Uterus (tissue), 4 donors: Measurements from ENCODE around the gene ANXA7. TPM values are rescaled to one million over a fixed set of nuclear protein-coding genes. Genes with fewer than 3 reads are reported as not detected.
A peak's percentile ranks its signal among the peaks of the same experiment; 100 is the strongest.

Source experiments
- DNase-seq, 2 donors: peaks; one replicate each; pipeline ENCODE4 v3.0.0-alpha.2; 2019 to 2020
- H3K27ac ChIP-seq, 2 donors: fragments of 200-600 bp; sonication (generic); 1 replicate in 1 of 2; 2 replicates in 1 of 2; pipeline ENCODE4 v1.5.1; 2016 to 2018
- H3K27me3 ChIP-seq, 2 donors: fragments of 200-600 bp; sonication (generic); one replicate each; pipeline ENCODE4 v1.5.1; 2018 to 2019; ENCODE audit warnings: control low read depth in 1 of 2
- H3K36me3 ChIP-seq, 2 donors: fragments of 200-600 bp; sonication (generic); one replicate each; pipeline ENCODE4 v1.5.1; 2019; ENCODE audit warnings: control low read depth in 1 of 2
- H3K4me1 ChIP-seq, 2 donors: fragments of 200-600 bp; sonication (generic); one replicate each; pipeline ENCODE4 v1.5.1; 2018 to 2019; ENCODE audit warnings: control low read depth in 1 of 2
- H3K4me3 ChIP-seq, 2 donors: fragments of 200-600 bp; sonication (generic); 1 replicate in 1 of 2; 2 replicates in 1 of 2; pipeline ENCODE4 v1.5.1; 2018 to 2019; ENCODE audit warnings: mild to moderate bottlenecking in 1 of 2
- H3K9me3 ChIP-seq, 2 donors: fragments of 200-600 bp; sonication (generic); one replicate each; pipeline ENCODE4 v1.5.1; 2019; ENCODE audit warnings: control low read depth in 1 of 2
- POLR2A ChIP-seq, 2 donors: fragments of 450-650 bp; IDR thresholded peaks; one replicate each; pipeline ENCODE4 v1.6.1; 2016; ENCODE audit warnings: antibody characterized with exemption in 2 of 2, mild to moderate bottlenecking in 1 of 2, moderate library complexity in 1 of 2
- intact Hi-C: fragments of 100-400 bp; cut with DNase I; formaldehyde crosslinking; loops from one replicate; pipeline ENCODE4 v1.15.1; 2023; ENCODE audit warnings: low total_unique reads
- total RNA-seq, 4 donors: library from RNA; depleted of rRNA in 3 of 4; stranded (reverse); fragments of >200 nt in 3 of 4; gene quantifications; one replicate each; pipeline versions ENCODE4 v1.1.0 to v1.2.4, GENCODE V29; 2014 to 2023
- TF ChIP-seq, protein P1 (sequence below), 4 experiments: fragments of 200-600 bp in 2 of 4; fragments of 450-650 bp in 2 of 4; sonication (generic) in 2 of 4; IDR thresholded peaks; one replicate each; pipeline ENCODE4 v1.5.1; 2016 to 2019; ENCODE audit warnings: antibody characterized with exemption in 4 of 4, mild to moderate bottlenecking in 2 of 4, moderate library complexity in 1 of 4
- donor health status: DM: yes; HTN: yes; CAD: no.

The ANXA7 gene
- total RNA-seq, 4 donors from 2014 or later: 42.3 to 106 (median 65.6) TPM

DNA sequence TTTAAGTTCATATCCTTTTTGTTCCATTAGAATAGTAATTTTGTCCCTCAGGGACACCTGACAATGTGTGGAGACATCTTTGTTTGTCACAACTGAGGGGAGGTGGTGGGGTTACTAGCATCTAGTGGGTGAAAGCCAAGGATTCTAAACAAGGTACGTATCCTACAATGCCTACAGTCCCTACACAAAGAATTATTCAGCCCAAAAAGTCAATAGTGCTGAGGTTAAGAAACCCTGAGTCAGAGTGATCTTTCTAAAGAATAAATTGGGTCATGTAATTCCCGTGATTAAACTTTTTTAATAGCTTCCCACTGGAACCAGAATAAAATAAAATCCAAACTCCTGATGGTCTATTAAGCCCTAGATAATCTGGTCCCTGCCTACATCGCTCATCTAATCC lies 2.7 kb upstream of the ANXA7 start:
- H3K4me1 ChIP-seq: peaks cover 0 to 7% of the 10 kb centered on the region in 2 donors
- no peaks in the 10 kb centered on the region for H3K27me3 ChIP-seq
- H3K4me3 ChIP-seq: no peak overlapping the region
- no peak overlapping the region for H3K27ac ChIP-seq
- DNase-seq: no peak
- TF ChIP-seq, protein P1, sequence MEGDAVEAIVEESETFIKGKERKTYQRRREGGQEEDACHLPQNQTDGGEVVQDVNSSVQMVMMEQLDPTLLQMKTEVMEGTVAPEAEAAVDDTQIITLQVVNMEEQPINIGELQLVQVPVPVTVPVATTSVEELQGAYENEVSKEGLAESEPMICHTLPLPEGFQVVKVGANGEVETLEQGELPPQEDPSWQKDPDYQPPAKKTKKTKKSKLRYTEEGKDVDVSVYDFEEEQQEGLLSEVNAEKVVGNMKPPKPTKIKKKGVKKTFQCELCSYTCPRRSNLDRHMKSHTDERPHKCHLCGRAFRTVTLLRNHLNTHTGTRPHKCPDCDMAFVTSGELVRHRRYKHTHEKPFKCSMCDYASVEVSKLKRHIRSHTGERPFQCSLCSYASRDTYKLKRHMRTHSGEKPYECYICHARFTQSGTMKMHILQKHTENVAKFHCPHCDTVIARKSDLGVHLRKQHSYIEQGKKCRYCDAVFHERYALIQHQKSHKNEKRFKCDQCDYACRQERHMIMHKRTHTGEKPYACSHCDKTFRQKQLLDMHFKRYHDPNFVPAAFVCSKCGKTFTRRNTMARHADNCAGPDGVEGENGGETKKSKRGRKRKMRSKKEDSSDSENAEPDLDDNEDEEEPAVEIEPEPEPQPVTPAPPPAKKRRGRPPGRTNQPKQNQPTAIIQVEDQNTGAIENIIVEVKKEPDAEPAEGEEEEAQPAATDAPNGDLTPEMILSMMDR (IDR thresholded peaks at IDR 0.05): no peak
- no peak for TF ChIP-seq POLR2A (IDR thresholded peaks at IDR 0.05)
- H3K9me3 ChIP-seq: no peaks in the 10 kb centered on the region
- intact Hi-C loops: no loop called here
- H3K36me3 ChIP-seq: no peaks in the 10 kb centered on the region

DNA sequence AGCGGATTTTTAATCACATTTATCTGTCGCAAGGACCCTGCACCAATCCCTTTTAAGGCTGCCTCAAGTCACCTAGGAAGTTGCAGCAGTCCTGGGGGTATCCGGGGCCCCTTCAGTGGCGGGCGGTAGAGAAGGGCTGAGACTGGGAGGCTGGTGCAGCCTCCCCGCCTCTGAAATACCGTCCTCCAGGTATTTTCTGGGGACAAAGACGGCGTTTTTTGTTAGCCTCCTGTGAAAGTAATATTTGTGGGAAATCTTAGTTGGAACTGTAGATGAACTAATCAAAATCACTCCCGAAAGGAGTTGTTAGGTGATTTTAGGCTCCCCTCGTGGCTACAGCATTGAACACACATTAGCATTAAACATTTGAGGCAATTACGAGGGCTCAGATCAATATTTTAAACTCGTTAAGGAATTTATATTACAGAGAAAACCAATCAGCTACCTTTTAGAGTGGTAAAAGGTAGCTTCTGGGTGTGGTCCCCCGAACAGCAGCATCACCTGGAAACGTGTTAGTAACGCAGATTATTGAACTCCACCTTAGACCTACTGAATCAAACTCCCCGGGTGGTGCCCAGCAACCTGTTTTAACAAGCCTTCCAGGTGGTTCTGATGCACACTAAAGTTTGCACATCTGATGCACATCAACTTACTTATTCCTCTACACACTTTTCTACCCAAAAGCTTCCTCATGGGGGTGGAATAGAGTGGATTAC lies 530 bp upstream of the ANXA7 start:
- Histone ChIP-seq H3K27ac (peak overlapping the region; percentile 93 to 94), H3K36me3 (no peaks in the 10 kb centered on the region), H3K27me3 (no peaks in the 10 kb centered on the region), H3K4me1 (peaks cover 0 to 7% of the 10 kb centered on the region in 2 donors), H3K9me3 (no peaks in the 10 kb centered on the region), H3K4me3 (peak overlapping the region; percentile 70 to 89)
- TF ChIP-seq, protein P1 (IDR thresholded peaks at IDR 0.05): no peak
- TF ChIP-seq POLR2A (IDR thresholded peaks at IDR 0.05): no peak
- DNase-seq: no peak
- intact Hi-C loops: no loop called here

DNA sequence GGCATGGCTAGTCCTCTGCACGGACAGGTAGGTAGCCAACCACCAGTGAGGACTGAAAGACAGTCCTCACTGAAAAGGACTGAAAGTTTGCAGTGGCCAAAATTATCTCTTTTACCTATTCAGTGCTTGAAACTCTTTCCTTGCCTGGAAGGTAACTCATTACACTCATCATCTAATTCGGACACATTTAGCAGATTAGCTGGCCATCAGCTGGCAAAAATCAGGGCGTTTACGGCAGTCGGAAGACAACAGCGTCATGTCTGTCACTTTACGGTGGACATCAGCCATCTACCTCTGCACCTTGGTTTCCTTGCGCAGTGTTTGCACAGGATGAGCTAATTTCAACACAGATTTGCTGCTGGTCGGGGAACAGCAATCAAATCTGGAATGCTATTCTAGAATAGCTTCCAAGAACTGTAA lies 740 bp downstream of the ANXA7 start:
- TF ChIP-seq POLR2A (IDR thresholded peaks at IDR 0.05): no peak
- peak in 1 of 2 donors; percentile 18 for DNase-seq

DNA sequence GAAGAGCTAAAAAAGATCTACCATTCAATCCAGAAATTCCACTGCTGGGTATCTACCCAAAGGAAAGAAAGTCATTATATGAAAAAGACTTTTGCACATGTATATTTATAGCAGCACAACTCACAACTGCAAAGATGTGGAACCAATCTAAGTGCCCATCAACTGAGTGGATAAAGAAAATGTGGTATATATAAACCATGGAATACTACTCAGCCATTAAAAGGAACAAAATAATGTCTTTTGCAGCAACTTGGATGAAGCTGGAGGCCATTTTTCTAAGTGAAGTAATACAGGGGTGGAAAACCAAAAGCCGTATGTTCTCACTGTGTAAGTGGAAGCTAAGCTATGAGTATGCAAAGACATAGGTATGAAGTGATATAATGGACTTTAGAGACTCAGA lies 3.0 kb downstream of the ANXA7 start:
- TF ChIP-seq, protein P1 (IDR thresholded peaks at IDR 0.05): no peak
- TF ChIP-seq POLR2A (IDR thresholded peaks at IDR 0.05): no peak
- Histone ChIP-seq H3K4me3 (no peak overlapping the region), H3K36me3 (no peaks in the 10 kb centered on the region), H3K4me1 (peaks cover 0 to 7% of the 10 kb centered on the region in 2 donors), H3K27me3 (no peaks in the 10 kb centered on the region), H3K27ac (no peak overlapping the region), H3K9me3 (no peaks in the 10 kb centered on the region)
- DNase-seq: no peak
- intact Hi-C loops: no loop called here

More for the DNA sequence above, 740 bp downstream of the ANXA7 start:
- H3K4me1 ChIP-seq: peaks cover 0 to 7% of the 10 kb centered on the region in 2 donors
- peak overlapping the region; percentile 93 to 94 for H3K27ac ChIP-seq
- no peaks in the 10 kb centered on the region for H3K9me3 ChIP-seq
- H3K4me3 ChIP-seq: peak overlapping the region; percentile 70 to 89
- intact Hi-C loops: no loop called here
- no peaks in the 10 kb centered on the region for H3K27me3 ChIP-seq
- no peaks in the 10 kb centered on the region for H3K36me3 ChIP-seq

DNA sequence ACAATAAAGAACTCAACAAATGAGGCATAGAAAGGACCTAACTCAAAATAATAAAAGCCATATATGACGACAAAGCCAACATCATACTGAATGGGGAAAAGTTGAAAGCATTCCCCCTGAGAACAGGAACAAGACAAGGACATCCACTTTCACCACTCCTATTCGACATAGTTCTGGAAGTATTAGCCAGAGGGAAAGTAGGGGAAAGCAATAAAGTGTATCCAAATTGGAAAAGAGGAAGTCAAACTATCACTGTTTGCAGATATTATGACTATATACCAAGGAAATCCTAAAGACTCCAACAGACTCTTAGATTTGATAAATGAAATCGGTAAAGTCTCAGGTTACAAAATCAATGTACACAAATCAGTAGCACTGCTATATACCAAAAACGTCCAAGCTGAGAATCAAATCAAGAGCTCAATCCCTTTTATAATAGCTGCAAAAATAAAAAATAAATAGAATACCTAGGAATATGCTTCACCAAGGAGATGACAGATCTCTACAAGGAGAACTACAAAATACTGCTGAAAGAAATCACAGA lies 4.8 kb downstream of the ANXA7 start:
- no peak for TF ChIP-seq POLR2A (IDR thresholded peaks at IDR 0.05)
- TF ChIP-seq, protein P1 (IDR thresholded peaks at IDR 0.05): no peak
- Histone ChIP-seq H3K36me3 (no peaks in the 10 kb centered on the region), H3K4me3 (no peak overlapping the region), H3K27ac (no peak overlapping the region), H3K27me3 (no peaks in the 10 kb centered on the region), H3K4me1 (peaks cover 0 to 7% of the 10 kb centered on the region in 2 donors), H3K9me3 (no peaks in the 10 kb centered on the region)
- DNase-seq: no peak
- intact Hi-C loops: no loop called here
